Suprapubic skin (tissue), 3 donors: ENCODE results near the gene AJAP1.

ENCODE experiments used
- CTCF ChIP-seq, 2 donors: fragments of 200-600 bp in 1 of 2; fragments of 450-650 bp in 1 of 2; sonication (generic) in 1 of 2; IDR thresholded peaks; one replicate each; pipeline ENCODE4 v1.5.1; 2016 to 2019; ENCODE audit warnings: antibody characterized with exemption in 2 of 2, mild to moderate bottlenecking in 1 of 2, moderate library complexity in 1 of 2
- POLR2A ChIP-seq, 2 donors: fragments of 450-650 bp; IDR thresholded peaks; one replicate each; pipeline ENCODE4 v1.6.1; 2017; ENCODE audit warnings: antibody characterized with exemption in 2 of 2, mild to moderate bottlenecking in 2 of 2, moderate library complexity in 2 of 2

GRCh38 chr1:4702932-4703331 is 48.5 kb downstream of the AJAP1 start:
- no peak for TF ChIP-seq POLR2A (IDR thresholded peaks at IDR 0.05)
- no peak for TF ChIP-seq CTCF (IDR thresholded peaks at IDR 0.05)
